Kidney epithelial cell (primary cell): ENCODE measurements around the gene CCT8. TPM values are rescaled to one million over a fixed set of nuclear protein-coding genes. Genes with fewer than 3 reads are reported as not detected.

Experiments
- DNase-seq: peaks from one replicate; pipeline ENCODE4 v3.0.0-alpha.2; 2010; ENCODE audit warnings: low read depth
- H3K27me3 ChIP-seq: 2 replicates; pipeline ENCODE4 v1.6.0; 2011; ENCODE audit warnings: low read length; ENCODE audit not compliant: control insufficient read depth, insufficient read depth
- H3K36me3 ChIP-seq: 2 replicates; pipeline ENCODE4 v1.5.1; 2011; ENCODE audit warnings: low read length; ENCODE audit not compliant: control insufficient read depth, insufficient read depth
- H3K4me3 ChIP-seq: 2 replicates; pipeline ENCODE4 v1.5.1; 2011; ENCODE audit warnings: low read depth, mild to moderate bottlenecking, control low read depth, low read length
- CTCF ChIP-seq: IDR thresholded peaks from 2 replicates; pipeline ENCODE4 v1.5.1; 2011; ENCODE audit warnings: mild to moderate bottlenecking, moderate library complexity, low read length, control low read depth, inconsistent platforms; ENCODE audit not compliant: insufficient read depth, poor library complexity, severe bottlenecking
- total RNA-seq: library from RNA; depleted of rRNA; stranded (reverse); fragments of >200 nt; gene quantifications from 2 replicates; pipeline ENCODE4 v1.2.3, GENCODE V29; 2015

The CCT8 gene
- total RNA-seq: 171 and 175 TPM in 2 replicates

GRCh38 chr21:29073222-29074006 lies at the start of gene CCT8:
Gene CCT8, minus strand, starts transcription at chr21:29073648. Its CDS starts 58 bp downstream, at chr21:29073590.
- no peaks in the 10 kb centered on the region for H3K36me3 ChIP-seq
- peak within 1 kb of the TSS; percentile 98 for H3K4me3 ChIP-seq
- no peak for TF ChIP-seq CTCF
- DNase-seq: peak; percentile 97
- H3K27me3 ChIP-seq: no peaks in the 10 kb centered on the region

- H3K36me3 ChIP-seq: no peaks in the 10 kb centered on the region
- no peak for DNase-seq
- TF ChIP-seq CTCF: no peak
Measured at GRCh38 chr21:29121759-29122158, 48.3 kb upstream of the CCT8 start.

GRCh38 chr21:29117372-29117955 lies 44.0 kb upstream of the CCT8 start:
- no peak overlapping the region for H3K4me3 ChIP-seq

More at GRCh38 chr21:29121759-29122158, 48.3 kb upstream of the CCT8 start:
- H3K4me3 ChIP-seq: no peak overlapping the region
- no peaks in the 10 kb centered on the region for H3K27me3 ChIP-seq

GRCh38 chr21:29115899-29116298 lies 42.5 kb upstream of the CCT8 start:
- no peak for TF ChIP-seq CTCF
- DNase-seq: no peak
- Histone ChIP-seq H3K4me3 (no peak overlapping the region), H3K27me3 (no peaks in the 10 kb centered on the region), H3K36me3 (no peaks in the 10 kb centered on the region)

More at GRCh38 chr21:29117372-29117955, 44.0 kb upstream of the CCT8 start:
- H3K27me3 ChIP-seq: no peaks in the 10 kb centered on the region
- no peaks in the 10 kb centered on the region for H3K36me3 ChIP-seq
- DNase-seq: no peak
- no peak for TF ChIP-seq CTCF

GRCh38 chr21:29114765-29115500 lies 41.5 kb upstream of the CCT8 start:
- DNase-seq: no peak

More at GRCh38 chr21:29114765-29115500, 41.5 kb upstream of the CCT8 start:
- no peaks in the 10 kb centered on the region for H3K36me3 ChIP-seq
- H3K4me3 ChIP-seq: no peak overlapping the region
- no peaks in the 10 kb centered on the region for H3K27me3 ChIP-seq
- no peak for TF ChIP-seq CTCF
